A172 (cell line): ENCODE data around the gene MRPL32. TPM values are rescaled to one million over a fixed set of nuclear protein-coding genes. Genes with fewer than 3 reads are reported as not detected.

ENCODE experiments used
- DNase-seq: peaks from one replicate; pipeline ENCODE4 v3.0.0-alpha.2; 2015; ENCODE audit warnings: low spot score
- total RNA-seq: library from RNA; depleted of rRNA; stranded (reverse); fragments of >200 nt; shearing (Covaris generic); gene quantifications from 2 replicates; pipeline ENCODE4 v1.2.3, GENCODE V29; 2014

The MRPL32 gene
- total RNA-seq, 1 experiment from 2014 or later: 181 TPM

DNA sequence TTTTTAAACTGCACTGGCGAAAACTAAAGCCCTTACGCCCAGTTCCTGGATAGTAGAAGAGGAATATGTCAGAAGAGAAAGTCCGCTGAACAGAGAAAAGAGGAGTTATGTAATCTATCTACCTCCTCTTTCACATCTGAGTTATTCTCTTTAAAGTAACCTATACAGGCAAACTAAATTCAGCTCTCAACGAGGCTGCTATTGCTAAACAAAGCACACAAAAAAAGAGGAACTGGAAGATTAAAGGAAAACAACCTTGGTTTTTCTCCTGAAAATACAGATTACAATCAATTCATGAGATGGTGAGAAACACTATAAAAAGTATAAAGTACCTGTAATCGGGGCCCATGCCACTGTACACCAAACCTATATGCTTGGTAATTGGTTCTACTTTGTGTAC lies 6.0 kb upstream of the MRPL32 start:
- no peak for DNase-seq

DNA sequence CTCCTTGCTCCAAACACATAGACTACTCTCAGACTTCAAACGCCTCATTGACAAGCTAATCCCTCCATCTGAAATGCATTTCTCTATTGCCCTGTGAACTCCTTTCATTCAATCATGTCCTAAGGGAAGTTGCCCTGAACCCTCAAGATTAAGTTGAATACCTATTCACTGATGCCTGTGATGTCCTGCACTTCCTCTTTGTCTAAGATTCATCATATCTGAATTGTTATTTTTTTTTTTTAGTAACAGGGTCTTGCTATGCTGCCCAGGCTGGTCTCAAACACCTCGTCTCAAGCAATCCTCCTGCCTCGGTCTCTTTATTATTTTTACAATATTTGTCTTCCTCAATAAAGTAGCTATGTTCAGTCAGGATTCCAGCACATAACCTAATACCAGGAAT lies 3.4 kb upstream of the MRPL32 start:
- no peak for DNase-seq

DNA sequence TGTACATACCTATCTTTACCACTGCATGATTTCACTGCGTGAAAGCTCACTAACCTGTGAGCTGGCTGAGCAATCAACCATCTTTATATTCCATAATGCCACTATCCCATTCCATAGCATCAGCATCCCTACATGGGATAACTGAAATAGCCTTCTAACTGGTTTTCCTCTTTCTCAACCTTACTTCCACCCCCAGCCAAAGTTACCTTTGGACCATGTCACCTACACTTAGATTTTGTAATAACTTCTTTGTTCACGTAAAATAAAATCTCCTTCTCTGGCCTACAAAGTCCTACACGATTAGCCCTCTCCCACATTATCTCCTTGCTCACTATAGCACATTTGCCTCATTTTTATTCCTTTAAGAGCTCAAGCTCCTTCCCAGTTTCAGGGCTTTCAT lies 2.7 kb upstream of the MRPL32 start:
- DNase-seq: no peak

DNA sequence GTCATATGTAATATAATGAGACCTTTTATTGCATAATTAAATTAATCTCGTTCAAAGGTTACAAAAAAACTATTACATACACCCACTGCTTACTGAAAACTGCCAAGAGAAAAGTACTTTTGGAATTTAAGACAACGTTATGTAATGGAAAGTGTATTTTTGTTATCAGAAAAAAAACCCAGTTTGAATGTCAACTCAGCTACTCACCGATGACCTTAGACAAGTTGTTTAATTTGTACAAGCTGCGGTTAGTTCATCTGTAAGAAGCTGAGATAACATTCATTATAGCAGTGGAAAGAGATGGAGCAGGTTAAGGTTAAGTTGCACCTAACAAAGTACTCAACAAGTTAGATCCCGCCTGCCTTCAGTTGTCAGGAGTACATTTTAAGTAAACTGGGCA lies 1.3 kb upstream of the MRPL32 start:
- DNase-seq: no peak

DNA sequence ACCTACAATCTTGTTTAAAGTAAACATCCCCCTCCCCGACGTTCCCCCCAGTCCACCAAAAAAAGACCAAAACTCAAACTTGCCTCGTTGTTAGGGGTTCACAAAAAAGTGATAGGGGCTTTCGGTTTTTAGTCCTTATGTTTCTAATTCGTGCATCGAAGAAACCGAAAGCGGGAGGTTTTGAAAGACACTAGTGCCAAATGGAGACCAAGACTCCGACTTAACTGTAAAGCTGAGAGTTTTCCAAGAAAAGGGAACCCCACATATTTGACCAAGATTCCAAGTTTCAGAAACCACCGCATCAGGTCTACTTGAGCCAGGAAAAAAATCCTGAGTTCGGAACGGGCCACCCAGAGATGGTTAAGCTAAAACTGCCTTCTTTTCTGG lies 736 bp upstream of the MRPL32 start:
- DNase-seq: no peak

DNA sequence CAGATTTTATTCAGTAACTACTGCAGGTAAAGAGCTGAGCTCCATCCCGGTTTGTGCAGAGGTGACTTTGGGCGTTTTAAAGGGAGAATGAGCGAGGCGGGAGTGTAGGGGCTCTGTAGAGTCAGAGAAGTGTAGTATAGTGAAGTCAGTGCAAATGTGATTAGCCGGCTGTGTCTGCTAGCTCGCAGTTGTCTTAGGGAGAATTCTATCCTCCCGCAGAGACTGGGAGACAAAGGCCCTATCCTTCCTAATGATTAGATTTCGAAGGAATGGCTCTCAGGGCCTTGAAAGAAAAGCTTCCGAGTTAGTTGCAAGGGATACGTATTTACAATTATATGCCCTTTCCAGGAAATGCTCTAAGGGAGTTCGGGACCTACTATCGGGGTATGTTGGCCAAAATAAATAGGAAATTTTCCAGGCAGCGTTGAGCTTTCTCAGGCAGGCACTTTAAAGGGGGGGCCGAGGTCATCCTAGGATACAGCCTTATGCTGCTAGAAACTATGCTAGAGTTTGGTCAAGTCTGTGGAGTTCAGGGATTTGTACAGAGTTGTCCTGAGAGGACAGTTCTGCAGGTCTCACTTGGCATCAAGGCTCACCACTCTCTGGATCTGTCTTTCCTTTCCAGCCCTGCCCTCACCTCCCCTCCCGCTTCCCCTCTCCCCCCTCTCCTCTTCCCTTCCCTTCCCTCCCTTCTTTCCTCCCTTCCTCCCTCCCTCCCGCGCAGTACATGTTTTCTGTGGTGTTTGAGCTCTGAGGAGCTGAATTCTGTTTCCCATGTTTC lies 825 bp downstream of the MRPL32 start:
- peak; percentile 48 for DNase-seq

DNA sequence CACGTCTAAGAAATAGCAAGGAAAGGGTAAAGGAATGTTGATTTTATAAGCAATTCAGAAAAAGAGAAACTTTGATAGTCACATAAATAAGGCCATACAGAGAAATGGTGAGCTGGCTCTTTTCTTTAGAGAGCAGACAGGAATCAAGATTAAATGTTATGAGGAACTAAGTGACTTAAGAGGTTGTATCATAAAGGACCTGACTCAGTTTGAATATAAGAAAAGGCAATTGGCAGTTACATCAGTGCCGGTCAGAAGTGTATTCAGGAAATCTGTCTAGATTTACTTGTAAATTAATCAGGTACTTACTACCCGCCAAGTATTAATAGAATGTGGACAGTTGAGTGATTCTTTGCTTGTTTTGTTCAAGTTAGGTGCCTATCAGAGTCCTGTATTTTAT lies 2.1 kb downstream of the MRPL32 start:
- no peak for DNase-seq

DNA sequence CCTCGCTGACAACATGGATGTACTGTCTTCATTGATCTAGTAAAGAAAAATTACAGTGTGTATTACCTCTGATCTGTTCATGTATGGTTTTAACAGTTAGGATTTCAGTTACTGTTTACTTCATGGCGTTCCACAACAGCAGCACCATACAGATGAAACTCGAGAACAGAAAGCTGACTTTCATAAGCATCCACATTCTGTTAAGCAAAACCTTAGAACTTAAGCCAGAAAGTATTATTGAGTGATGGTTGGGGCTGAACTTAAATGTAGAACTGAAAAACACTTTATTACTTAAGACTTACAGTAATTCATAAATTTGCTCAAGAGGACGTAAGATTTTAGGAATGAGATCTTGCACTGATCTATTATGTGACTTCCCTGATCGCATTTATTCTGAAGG lies 3.7 kb downstream of the MRPL32 start:
- no peak for DNase-seq

DNA sequence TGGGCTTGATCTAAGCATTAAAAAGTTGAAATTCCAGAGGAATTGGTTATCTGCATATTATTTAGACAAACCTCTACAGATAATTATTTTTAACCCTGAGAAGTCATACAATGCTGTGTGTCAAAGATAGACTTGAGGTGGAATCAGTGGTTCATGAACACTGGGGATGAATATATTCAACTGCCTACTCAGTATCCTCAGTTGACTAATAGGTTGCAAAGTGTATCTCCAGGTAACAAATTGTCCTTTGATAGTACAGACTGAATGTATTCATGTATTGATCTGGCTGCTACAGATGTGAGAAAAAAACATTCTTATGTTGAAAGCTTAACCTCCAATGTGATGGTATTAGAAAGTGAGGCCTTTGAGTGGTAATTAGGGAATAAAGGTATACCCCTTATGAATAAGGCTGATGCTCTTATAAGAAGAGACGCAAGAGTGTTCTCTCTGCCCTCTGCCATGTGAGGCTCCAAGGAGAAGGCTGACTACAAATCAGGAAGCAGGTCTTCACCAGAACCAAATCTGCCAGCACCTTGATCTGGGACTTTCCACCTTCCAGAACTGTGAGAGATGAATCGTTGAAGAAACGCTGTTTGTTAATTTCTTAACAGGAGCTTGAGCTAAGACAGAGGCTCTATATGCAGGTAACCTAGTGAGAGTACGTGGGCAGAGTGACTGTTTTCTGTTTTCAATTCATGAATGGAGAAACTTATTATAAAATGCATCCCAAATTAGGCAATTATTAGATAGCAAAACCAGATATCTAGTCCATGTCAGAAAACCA lies 7.5 kb downstream of the MRPL32 start:
- DNase-seq: no peak

DNA sequence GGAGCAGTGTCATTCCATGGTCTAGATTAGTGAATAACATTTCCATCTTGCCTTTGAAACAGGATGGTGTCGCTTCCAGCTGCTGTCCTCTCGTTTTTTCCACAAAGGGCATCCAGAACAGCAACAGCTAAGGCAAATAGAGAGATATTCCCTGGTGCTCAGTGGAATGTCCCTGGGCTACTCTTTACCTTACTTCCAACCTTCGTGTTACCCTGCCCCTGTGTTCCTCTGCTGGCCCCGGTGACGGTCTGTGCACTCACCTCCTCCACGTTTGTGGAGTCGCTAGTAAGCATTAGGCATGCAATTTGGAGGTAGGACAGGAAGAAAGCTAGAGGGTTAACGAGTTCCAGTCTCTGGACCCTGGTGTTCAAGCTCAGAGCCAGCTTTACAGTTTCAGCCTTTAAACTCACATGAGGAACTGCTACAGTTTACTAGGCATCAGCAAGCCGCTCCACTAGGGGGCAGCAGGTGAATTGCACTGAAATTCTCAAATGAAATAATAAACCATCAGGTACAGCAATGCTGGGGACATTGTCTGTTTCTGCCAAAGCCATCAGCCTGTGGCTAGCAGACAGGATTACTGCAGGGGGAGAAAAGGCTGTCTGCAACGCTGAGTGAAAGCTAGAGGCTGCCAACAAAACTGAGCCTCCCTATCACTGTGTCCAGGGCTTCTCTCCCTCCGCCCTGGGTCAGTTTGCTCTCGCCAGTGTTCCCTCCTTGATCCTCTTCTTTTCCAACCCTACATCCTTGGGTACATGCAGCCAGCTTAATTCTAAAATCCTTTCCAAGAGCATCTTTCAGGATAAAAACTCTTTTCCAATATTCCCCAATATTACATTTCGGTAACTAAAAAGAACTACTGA lies 9.0 kb downstream of the MRPL32 start:
- DNase-seq: peak; percentile 84

DNA sequence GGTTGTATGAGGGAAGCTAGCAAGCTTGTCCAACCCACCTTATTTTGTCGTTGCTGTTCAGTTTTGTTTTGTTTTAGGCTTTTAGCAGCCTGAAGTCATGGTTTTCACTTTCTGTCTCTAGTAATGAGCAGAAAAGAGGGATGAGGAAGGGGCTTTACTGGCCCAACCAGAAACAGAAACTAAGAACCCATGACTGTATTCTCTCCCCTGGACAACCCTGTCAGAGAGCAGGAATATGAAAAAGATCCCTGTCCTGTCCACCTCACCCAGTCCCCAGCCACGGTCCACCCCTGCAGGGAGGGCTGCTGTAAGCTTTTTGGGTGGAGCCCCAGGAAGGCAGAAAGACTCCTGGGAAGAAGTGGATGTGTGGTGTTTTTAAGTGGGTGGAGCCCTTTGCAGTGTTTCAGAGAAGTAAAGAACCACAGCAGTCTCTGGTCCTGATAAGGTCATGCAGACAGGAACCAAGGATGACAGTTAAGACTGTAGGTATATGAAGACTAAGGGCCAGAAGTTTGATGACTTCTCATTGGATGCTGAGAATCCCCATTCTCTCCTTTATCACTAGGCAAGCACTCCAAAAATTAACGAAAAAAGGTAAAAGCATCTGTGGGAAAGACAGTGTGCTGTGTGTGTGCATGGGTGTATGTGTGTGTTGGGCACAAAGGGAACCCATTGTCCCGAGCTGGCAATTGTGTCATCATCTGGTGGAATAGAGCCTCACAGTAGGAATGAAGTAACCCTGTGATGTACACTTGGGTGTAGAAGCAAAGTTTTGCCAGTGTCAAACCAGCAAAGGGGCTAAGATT lies 13.8 kb downstream of the MRPL32 start:
- peak; percentile 57 for DNase-seq

DNA sequence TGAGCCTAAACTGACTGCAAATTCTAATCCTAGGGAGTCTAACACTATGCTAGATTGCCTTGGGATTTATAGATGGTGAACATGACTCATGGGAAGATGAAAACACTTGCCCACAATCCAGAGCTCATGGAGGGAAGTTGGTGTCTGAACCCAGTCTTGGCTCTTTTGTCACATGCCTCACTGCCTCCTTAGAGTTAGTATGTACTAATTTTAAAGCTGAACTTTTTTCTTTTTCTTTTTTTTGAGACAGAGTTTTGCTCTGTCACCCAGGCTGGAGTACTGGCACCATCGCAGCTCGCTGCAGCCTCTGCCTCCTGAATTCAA lies 14.4 kb downstream of the MRPL32 start:
- DNase-seq: no peak

DNA sequence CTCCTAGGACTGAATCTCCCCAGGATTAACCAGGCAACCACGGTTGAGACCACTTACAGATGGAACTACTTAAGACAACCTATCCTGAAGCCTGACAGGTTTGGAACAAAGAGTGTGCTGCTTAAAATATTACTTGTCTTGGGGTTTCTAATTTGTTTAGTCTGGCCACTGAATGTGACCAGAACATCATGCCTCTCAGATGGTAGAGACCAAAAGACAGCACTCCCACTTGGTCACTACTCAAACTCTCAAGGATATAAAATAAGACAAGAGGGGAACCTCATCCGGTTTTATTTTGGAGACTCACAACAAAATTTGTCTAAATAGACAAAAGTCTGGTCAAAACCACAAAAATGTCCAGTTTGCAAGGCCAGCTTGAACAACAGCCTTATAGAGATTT lies 15.3 kb downstream of the MRPL32 start:
- no peak for DNase-seq

DNA sequence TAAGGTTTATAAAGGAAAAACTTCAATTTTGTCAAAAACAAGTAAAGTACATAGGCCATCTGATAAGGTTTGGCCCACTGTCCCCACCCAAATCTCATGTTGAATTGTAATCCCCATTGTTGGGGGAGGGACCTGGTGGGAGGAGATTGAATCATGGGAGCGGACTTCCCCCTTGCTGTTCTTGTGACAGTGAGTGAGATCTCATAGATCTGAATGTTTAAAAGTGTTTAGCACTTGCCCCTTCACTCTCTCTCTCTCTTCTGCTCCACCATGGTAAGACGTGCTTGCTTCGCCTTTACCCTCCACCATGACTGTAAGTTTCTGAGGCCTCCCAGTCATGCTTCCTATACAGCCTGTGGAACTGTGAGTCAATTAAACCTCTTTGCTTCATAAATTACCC lies 18.2 kb downstream of the MRPL32 start:
- DNase-seq: no peak

DNA sequence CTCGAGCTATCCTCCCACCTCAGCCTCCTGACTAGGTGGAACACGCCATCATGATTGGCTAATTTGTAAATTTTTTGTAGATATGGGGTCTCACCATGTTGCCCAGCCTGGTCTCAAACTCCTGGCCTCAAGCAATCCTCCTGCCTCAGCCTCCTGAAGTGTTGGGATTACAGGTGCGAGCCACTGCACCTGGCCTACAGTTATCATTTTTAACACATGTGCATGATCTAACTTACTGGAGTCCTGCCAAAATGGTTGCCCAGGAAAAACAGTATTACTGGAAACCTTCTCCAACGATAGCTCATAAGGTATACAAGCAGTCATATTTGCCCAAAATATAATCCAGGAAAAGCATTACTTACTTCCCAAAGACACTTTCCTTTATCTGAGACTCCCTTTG lies 20.2 kb downstream of the MRPL32 start:
- no peak for DNase-seq

DNA sequence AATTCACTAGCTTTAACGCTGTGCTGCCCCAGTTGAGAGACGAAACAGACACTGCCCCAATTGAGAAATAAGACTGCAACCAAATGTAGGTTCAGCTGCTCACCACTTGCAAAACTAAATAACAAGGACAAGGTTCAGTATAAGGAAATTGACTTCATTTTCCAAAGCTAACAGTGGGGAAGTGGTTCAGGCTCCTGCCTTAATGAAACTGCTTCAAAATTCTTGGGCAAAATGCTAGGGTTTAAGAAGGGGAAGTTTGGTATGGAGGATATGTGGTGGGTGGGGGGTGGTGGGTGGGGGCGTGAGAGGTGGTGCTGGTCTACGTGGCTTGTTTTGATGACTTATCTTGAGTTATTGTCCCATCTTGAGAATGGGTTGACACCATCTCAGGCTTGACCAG lies 21.8 kb downstream of the MRPL32 start:
- no peak for DNase-seq

DNA sequence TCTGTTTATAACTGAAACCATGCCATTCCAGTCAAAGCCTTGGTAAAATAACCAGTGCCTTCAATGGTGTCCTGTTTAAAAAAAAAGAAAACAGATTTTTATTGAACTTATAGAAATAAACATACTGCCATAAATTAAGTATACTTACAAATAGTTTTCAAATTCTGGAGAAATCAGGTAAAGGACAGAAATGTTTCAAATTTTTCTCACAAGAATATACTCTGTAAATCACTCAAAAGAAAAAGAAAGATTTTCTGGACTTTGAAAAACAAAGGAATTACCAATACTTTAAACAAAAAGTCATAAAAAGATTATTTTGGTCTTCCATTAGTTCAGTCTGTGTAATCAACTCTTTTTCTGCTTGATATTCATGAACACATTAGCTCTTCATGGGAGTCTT lies 23.9 kb downstream of the MRPL32 start:
- no peak for DNase-seq

DNA sequence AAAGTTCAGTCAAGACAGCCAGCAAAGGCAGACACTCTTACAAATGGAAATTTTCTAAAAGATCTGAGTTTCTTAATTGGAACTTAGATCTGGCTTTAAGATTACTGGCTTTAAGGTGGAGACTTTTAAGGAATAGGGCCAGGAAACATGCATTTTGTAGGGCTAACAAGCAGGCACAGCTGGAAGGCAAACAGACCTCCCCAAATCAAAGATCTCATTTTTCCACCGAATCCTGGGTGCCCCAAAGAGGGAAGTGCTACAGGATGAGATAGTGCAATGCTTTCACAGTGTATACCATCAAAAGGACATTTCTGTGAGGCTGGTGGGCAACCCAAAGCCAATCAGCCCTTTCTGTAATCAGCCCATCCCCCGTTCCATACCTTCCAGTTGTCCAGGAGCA lies 27.4 kb downstream of the MRPL32 start:
- DNase-seq: no peak

DNA sequence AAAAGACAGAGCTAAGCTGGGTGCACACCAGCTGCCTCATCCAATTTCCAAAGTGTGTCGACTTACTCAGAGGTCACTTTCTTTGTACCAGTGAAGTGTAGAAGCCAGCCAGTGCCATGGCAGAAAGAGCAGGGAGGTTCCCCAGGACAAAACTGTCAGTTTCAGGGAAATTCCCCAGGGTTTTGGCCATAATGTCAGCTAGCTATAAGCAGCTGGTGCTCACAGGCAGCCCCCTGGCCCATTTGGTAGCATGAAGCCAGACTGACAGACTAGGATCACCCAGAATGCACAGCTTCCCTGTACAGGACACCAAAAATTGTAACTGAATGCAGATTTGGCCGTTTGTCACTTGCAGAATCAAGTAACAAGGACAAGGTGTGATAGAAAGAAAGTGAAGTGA lies 28.6 kb downstream of the MRPL32 start:
- DNase-seq: no peak

DNA sequence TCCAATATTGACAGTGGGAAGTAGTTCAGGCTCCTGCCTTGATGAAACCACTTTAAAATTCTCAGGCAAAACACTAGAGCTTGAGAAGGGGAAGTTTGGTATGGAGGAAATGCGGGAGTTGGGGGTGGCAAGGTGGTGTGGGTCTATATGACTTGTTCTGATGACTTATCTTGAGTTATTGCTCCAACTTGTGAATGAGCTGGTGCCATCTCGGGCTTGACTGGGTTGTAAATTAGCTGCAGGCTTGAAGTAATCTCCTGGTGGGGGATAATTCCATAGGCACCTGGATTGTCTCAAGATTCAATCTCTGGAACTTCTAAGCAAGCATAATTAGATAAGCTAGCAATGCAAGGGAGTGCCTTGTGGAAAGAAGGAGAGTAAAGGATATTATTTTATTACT lies 29.0 kb downstream of the MRPL32 start:
- DNase-seq: no peak

DNA sequence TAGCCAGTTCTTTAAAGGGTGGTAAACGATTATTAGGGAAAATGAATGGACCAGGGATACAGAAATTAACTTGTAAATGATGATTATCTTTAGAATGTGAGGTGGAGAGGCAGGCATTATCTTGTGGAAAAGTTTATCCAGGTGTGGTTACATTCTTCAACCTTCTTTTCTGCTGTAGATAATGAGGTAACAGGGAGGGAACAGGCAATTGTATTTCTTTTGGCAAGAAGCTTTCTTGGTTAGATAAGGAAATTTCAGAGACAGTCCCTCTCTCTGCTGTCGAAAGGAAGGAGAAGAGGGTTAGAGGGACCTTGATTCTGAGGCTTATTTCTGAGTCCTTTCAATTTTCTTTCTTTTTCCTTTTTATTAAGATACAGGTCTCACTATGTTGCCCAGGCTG lies 32.1 kb downstream of the MRPL32 start:
- DNase-seq: no peak
